K562 (cell line): ENCODE data around the gene TRIM47. TPM values are rescaled to one million over a fixed set of nuclear protein-coding genes. Genes with fewer than 3 reads are reported as not detected.

Source experiments
- ATAC-seq: fragments of 200-7000 bp; cut with Tn5 transposase; 3 replicates; pipeline ENCODE4 v1.9.1; 2020; ENCODE audit warnings: moderate library complexity
- BruUV-seq: library from RNA; stranded (reverse); fragments of 400-500 nt; replicated peaks from 2 replicates; lab custom pipeline; 2021; lab: Mats Ljungman, UMichigan
- CTCF ChIA-PET: fragments of 300-600 bp; formaldehyde crosslinking; extraction: SDS; loops from one replicate; lab custom pipeline; 2021; ENCODE audit warnings: low intra/inter-chr PET ratio; lab: Yijun Ruan, JAX
- POLR2A ChIA-PET: fragments of 300-600, 350-650 bp; sonication (Branson Sonifier 250); formaldehyde crosslinking; extraction: SDS; loops from one replicate; lab custom pipeline; 2021; ENCODE audit warnings: antibody characterized with exemption, inconsistent platforms; lab: Yijun Ruan, JAX
- DNase-seq, 4 experiments: peaks; one replicate each; pipeline versions ENCODE4 v3.0.0 to v3.0.0-alpha.2; 2011 to 2018; ENCODE audit warnings: low spot score in 3 of 4, mixed read lengths in 3 of 4; ENCODE audit errors: extremely low read depth in 1 of 4
- FAIRE-seq: peaks from 2 replicates; lab custom pipeline; 2011; peaks lifted over from hg19 to GRCh38; lab: Jason Lieb, UNC
- H2AFZ ChIP-seq: 2 replicates; pipeline ENCODE4 v1.6.0; 2011; ENCODE audit warnings: low read depth, low read length, control low read depth, inconsistent platforms
- H3K27ac ChIP-seq: fragments of 200-600 bp; 3 replicates; pipeline ENCODE4 v1.8.0; 2011; ENCODE audit warnings: low read depth, mild to moderate bottlenecking, control low read depth, inconsistent platforms, low read length, moderate library complexity, mixed read lengths; ENCODE audit errors: extremely low read depth
- H3K27me3 ChIP-seq, 2 experiments: fragments of 300-600 bp in 1 of 2; 2 replicates in 1 of 2; 3 replicates in 1 of 2; pipeline versions ENCODE4 v1.6.0 to v1.8.0; 2011; ENCODE audit warnings: inconsistent platforms in 2 of 2, low read length in 2 of 2, mild to moderate bottlenecking in 1 of 2, mixed read lengths in 1 of 2, moderate library complexity in 1 of 2; ENCODE audit not compliant: control insufficient read depth in 2 of 2, insufficient read depth in 2 of 2
- H3K36me3 ChIP-seq: fragments of 300-600 bp; 3 replicates; pipeline ENCODE4 v1.8.0; 2011; ENCODE audit warnings: mild to moderate bottlenecking, low read length, inconsistent platforms; ENCODE audit not compliant: control insufficient read depth, insufficient read depth
- H3K4me1 ChIP-seq, 2 experiments: fragments of 200-600 bp in 1 of 2; replicated peaks in 1 of 2; 2 replicates in 1 of 2; 3 replicates in 1 of 2; pipeline versions ENCODE4 v1.5.1 to v1.8.0; 2011; ENCODE audit warnings: inconsistent platforms in 2 of 2, low read length in 2 of 2, mild to moderate bottlenecking in 1 of 2, mixed read lengths in 1 of 2, moderate library complexity in 1 of 2; ENCODE audit not compliant: control insufficient read depth in 2 of 2, insufficient read depth in 2 of 2
- H3K4me2 ChIP-seq: 2 replicates; pipeline ENCODE4 v1.6.1; 2011; ENCODE audit warnings: low read length, control low read depth, inconsistent platforms, mixed read lengths; ENCODE audit not compliant: insufficient read depth
- H3K4me3 ChIP-seq: fragments of 200-600 bp; sonication (generic), shearing (Covaris generic); 2 replicates; pipeline ENCODE4 v1.5.1; 2016; ENCODE audit warnings: control low read depth, inconsistent platforms
- H3K79me2 ChIP-seq: fragments of 200-600 bp; 3 replicates; pipeline ENCODE4 v1.8.0; 2011; ENCODE audit warnings: low read length, inconsistent platforms; ENCODE audit not compliant: control insufficient read depth, insufficient read depth
- H3K9ac ChIP-seq, 2 experiments: 2 replicates each; pipeline versions ENCODE4 v1.6.0 to v1.6.1; 2011; ENCODE audit warnings: low read depth in 2 of 2, low read length in 2 of 2, control low read depth in 1 of 2, inconsistent platforms in 1 of 2, mild to moderate bottlenecking in 1 of 2, mixed read lengths in 1 of 2; ENCODE audit not compliant: insufficient read depth in 1 of 2
- H3K9me1 ChIP-seq: one replicate; pipeline ENCODE4 v1.6.0; 2011; ENCODE audit warnings: inconsistent platforms, mild to moderate bottlenecking, low read length, moderate library complexity; ENCODE audit not compliant: control insufficient read depth, insufficient read depth
- H3K9me3 ChIP-seq: replicated peaks from 2 replicates; pipeline ENCODE4 v1.5.1; 2011; ENCODE audit warnings: low read depth, low read length, inconsistent platforms; ENCODE audit not compliant: control insufficient read depth, insufficient read depth
- H4K20me1 ChIP-seq: replicated peaks from 2 replicates; pipeline ENCODE4 v1.6.1; 2011; ENCODE audit warnings: low read length, inconsistent platforms, mixed read lengths; ENCODE audit not compliant: control insufficient read depth, insufficient read depth
- CBX3 ChIP-seq, 2 experiments: IDR thresholded peaks; 1 replicate in 1 of 2; 2 replicates in 1 of 2; pipeline ENCODE4 v1.6.1; 2012; ENCODE audit warnings: inconsistent platforms in 2 of 2, low read length in 2 of 2, borderline replicate concordance in 1 of 2, control low read depth in 1 of 2
- CCNT2 ChIP-seq: IDR thresholded peaks from 2 replicates; pipeline ENCODE4 v1.6.1; 2011; ENCODE audit warnings: borderline replicate concordance, low read depth, mild to moderate bottlenecking, moderate library complexity, mixed read lengths, low read length; ENCODE audit not compliant: insufficient read length; ENCODE audit errors: extremely low read depth
- FOXK1 ChIP-seq: sonication (generic); formaldehyde crosslinking; IDR thresholded peaks from 2 replicates; pipeline ENCODE4 v1.8.0; 2022; ENCODE audit warnings: missing genetic modification reagents, mild to moderate bottlenecking, borderline replicate concordance
- IRF9 ChIP-seq: fragments of 450-650 bp; IDR thresholded peaks from 2 replicates; pipeline ENCODE4 v1.6.1; 2016; ENCODE audit warnings: missing biosample characterization, missing genetic modification characterization
- MLLT1 ChIP-seq, 2 experiments: fragments of 450-650 bp; IDR thresholded peaks; 2 replicates each; pipeline ENCODE4 v1.6.1; 2016
- RBFOX2 ChIP-seq: fragments of 200-400 bp; formaldehyde crosslinking; IDR thresholded peaks from 2 replicates; pipeline ENCODE4 v1.6.1; 2017; ENCODE audit warnings: low read depth, mild to moderate bottlenecking, low read length, moderate library complexity
- RBM22 ChIP-seq: fragments of 200-400 bp; formaldehyde crosslinking; IDR thresholded peaks from 2 replicates; pipeline ENCODE4 v1.6.1; 2018; ENCODE audit warnings: low read length, low read depth; ENCODE audit not compliant: poor library complexity, severe bottlenecking
- SMARCA4 ChIP-seq: fragments of 450-650 bp; IDR thresholded peaks from 2 replicates; pipeline ENCODE4 v1.6.1; 2016
- SNIP1 ChIP-seq: fragments of 450-650 bp; IDR thresholded peaks from 2 replicates; pipeline ENCODE4 v1.7.1; 2017; ENCODE audit warnings: low read depth, mild to moderate bottlenecking
- STAT5A ChIP-seq: IDR thresholded peaks from 2 replicates; pipeline ENCODE4 v1.6.1; 2012; ENCODE audit warnings: low read length, inconsistent platforms, borderline replicate concordance
- TCF7 ChIP-seq: sonication (generic); IDR thresholded peaks from 2 replicates; pipeline ENCODE4 v1.6.1; 2016; ENCODE audit warnings: antibody characterized with exemption, borderline replicate concordance
- TGIF2 ChIP-seq: sonication (generic); formaldehyde crosslinking; IDR thresholded peaks from 2 replicates; pipeline ENCODE4 v1.8.1; 2022; ENCODE audit warnings: mild to moderate bottlenecking, missing genetic modification reagents, moderate library complexity
- TOE1 ChIP-seq, 2 experiments: fragments of 450-650 bp in 1 of 2; sonication (generic) in 1 of 2; formaldehyde crosslinking in 1 of 2; IDR thresholded peaks; 2 replicates each; pipeline versions ENCODE4 v1.7.1 to v1.8.0; 2016 to 2022; ENCODE audit warnings: borderline replicate concordance in 2 of 2, mild to moderate bottlenecking in 2 of 2, antibody characterized with exemption in 1 of 2, inconsistent platforms in 1 of 2, low read depth in 1 of 2, missing genetic modification reagents in 1 of 2, moderate library complexity in 1 of 2
- U2AF1 ChIP-seq: fragments of 200-400 bp; formaldehyde crosslinking; optimal IDR thresholded peaks from 2 replicates; pipeline ENCODE3; 2017; ENCODE audit warnings: mild to moderate bottlenecking, low read depth, low read length, moderate library complexity
- ZNF695 ChIP-seq: fragments of 450-650 bp; formaldehyde crosslinking; IDR thresholded peaks from 2 replicates; pipeline ENCODE4 v1.4.0; 2020; ENCODE audit warnings: mild to moderate bottlenecking, moderate library complexity
- WGBS: fragments of 100-300 bp; shearing (Covaris generic); methylation state at CpG from one replicate; pipeline ENCODE4 v1.1.6; 2016; ENCODE audit warnings: low coverage, mixed read lengths; ENCODE audit not compliant: insufficient coverage; ENCODE audit errors: missing lambda C conversion rate; 5-methylcytosine and 5-hydroxymethylcytosine counted together
- in situ Hi-C: fragments of 300-500 bp; cut with MboI; formaldehyde crosslinking; loops from 4 replicates; pipeline ENCODE4 v1.15.0; 2018; ENCODE audit warnings: inconsistent platforms, mixed read lengths
- intact Hi-C: fragments of 100-400 bp; cut with micrococcal nuclease; formaldehyde crosslinking; loops from 2 replicates; pipeline ENCODE4 v1.14.2; 2022
- polyA plus RNA-seq, 8 experiments: library from polyadenylated mRNA; depleted of rRNA in 4 of 8; stranded (reverse) in 5 of 8; unstranded in 3 of 8; fragments of >200 nt; fragmentation: Nextera tagmentation in 2 of 8; fragmentation: Illumina TruSeq in 1 of 8; extraction: Ambion mirVana in 2 of 8; extraction: Trizol in 1 of 8; gene quantifications; 2 replicates each; pipeline versions ENCODE4 v1.2.1 to v1.2.3, GENCODE V29; 2011 to 2014; ENCODE audit warnings: inconsistent platforms in 1 of 8, missing spikeins in 1 of 8
- total RNA-seq, 7 experiments: library from RNA; depleted of rRNA in 6 of 7; stranded (reverse); fragments of >200 nt in 6 of 7; fragmentation: Illumina TruSeq in 2 of 7; extraction: Trizol in 2 of 7; gene quantifications; 2 replicates each; pipeline versions ENCODE4 v1.2.1 to v1.2.3, GENCODE V29; 2011 to 2021; ENCODE audit warnings: low replicate concordance in 1 of 7

Gene TRIM47
- total and polyA plus RNA-seq, 9 of the 15 experiments (the other 6 are each of a cell fraction or from before 2014, with no cell fraction given) = 0.56 to 6.1 (median 3.2) TPM

- TF ChIP-seq FOXK1 (CRISPR knock-in tag) = no peak
- peak; percentile 63 for TF ChIP-seq RBFOX2
- no peak for TF ChIP-seq IRF9 (tag)
Measured at GRCh38 chr17:75842411-75842810, 36.0 kb downstream of the TRIM47 start (continued).

GRCh38 chr17:75840799-75841164 lies 37.6 kb downstream of the TRIM47 start:
- peaks cover 57% of the 10 kb centered on the region; the same call in 2 of the 3 replicates for H3K36me3 ChIP-seq
- no peak overlapping the region for H3K27ac ChIP-seq
- H3K79me2 ChIP-seq = peaks cover 45% of the 10 kb centered on the region
- intact Hi-C loops (no loop called here), in situ Hi-C loops (no loop called here)
- WGBS = 88% methylated on average over 5 of the region's 7 CpGs
- no peak for ATAC-seq
- no peaks in the 10 kb centered on the region for H3K9me1 ChIP-seq
- no peak for TF ChIP-seq MLLT1 (IDR thresholded peaks at IDR 0.05)
- no peak for TF ChIP-seq TCF7
- no peak for TF ChIP-seq TGIF2 (CRISPR knock-in tag)
- TF ChIP-seq CBX3 (IDR thresholded peaks at IDR 0.05; ENCODE audit: borderline replicate concordance in 1 of 2, low read length in 2 of 2) = no peak
- no peak for TF ChIP-seq ZNF695 (CRISPR knock-in tag)
- no peak for TF ChIP-seq RBM22
- no peak for TF ChIP-seq STAT5A
- TF ChIP-seq SNIP1 = no peak
- no peak for TF ChIP-seq TOE1 (IDR thresholded peaks at IDR 0.05; ENCODE audit: borderline replicate concordance)
- TF ChIP-seq TOE1 (CRISPR knock-in tag; IDR thresholded peaks at IDR 0.05; ENCODE audit: borderline replicate concordance, low read depth) = no peak
- TF ChIP-seq CCNT2 = no peak
- no peak for TF ChIP-seq U2AF1
- no peak for TF ChIP-seq SMARCA4
- TF ChIP-seq, all 486 proteins: peak for 0
- Histone ChIP-seq H3K27me3 (no peaks in the 10 kb centered on the region), H2AFZ (no peak overlapping the region), H3K4me1 (peaks cover 18 to 65% of the 10 kb centered on the region in 2 experiments), H3K9ac (peak overlapping the region in 1 of 2 experiments; percentile 74; a peak in 2 of 4 replicates), H3K4me2 (no peak overlapping the region), H4K20me1 (no peaks in the 10 kb centered on the region), H3K9me3 (no peaks in the 10 kb centered on the region), H3K4me3 (no peak overlapping the region)
- CTCF ChIA-PET = no interaction called here
- FAIRE-seq (no peak), DNase-seq (no peak)
- BruUV-seq = no TSS peak
- POLR2A ChIA-PET = interaction anchor here (0.7 to 1.4 kb wide), 8 partner anchors 9 to 67 kb away, joined by 3 to 5 read pairs (median 4); partner anchors contain the start of gene WBP2
